NCI-H226 (cell line): ENCODE results near the gene SND1.
A peak's percentile ranks its signal among the peaks of the same experiment; 100 is the strongest.
"Not testable (repeated sequence)": the region's sequence is repeated elsewhere in the genome, so short reads cannot be mapped to it uniquely, and the experiment has no call there.

Experiments used
- DNase-seq: peaks from one replicate; pipeline ENCODE4 v3.0.0-alpha.2; 2015

The SND1 gene

DNA sequence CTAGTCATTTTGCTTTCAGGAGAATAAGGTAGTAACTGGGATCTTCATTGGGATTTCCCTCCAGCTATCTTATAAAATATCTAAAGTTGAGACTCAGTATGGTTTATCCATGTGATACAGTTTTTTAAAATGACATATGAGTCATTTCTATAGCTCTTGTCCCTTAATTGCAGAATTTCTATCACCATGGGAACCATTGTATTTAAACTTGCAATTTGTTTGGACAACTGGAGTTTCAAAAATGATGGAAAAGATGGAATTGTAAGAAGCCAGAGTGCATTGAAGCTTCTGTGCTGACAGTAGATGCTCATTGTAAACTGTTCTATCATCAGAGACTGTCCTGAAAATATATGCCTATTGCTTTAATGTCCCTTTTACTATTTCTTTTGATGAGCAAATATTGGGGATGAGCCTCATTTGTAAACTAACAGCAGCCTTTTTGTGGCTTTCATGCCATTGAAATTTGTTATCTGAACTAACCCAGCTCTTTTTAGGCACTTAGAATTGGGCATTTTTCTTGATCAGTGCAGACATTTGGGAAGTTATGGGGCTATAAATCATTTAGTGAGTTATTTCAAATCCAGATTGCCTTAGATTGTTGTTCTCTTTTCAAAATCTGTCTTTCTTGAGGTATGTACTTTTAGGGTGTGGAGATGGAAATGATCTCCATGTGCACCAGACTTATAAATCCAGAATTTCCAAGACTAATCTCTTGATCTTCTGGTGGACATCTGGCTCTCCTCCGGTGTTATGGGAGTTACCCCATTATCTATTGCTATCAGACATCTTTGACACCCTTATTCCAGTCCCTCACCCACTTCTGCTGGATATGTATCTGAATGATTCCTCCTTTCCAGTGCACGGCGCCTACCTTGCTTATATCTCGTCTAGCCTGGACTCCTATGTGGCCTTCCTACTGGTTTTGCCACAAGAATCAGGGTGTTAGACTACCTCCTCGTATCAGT lies 159.0 kb downstream of the SND1 start:
- no peak for DNase-seq

DNA sequence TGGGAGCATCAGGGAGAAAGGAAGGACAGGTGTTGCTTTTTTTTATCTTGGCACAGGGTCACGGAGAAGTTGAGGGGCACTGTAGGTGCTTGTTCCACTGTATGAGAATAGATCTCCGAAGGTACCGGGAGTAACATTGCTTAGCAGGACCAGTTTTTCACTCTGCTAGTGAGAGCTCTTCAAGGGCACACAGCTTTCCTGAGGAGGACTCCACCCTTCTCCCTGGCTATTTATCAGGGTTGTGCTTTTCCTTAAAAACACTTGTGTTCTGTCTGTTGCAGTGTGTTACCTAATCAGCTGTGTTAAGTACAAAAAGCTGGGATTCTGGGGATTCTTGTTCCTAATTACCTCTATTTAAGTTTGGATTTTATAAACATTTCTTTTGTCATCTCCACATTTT lies 160.5 kb downstream of the SND1 start:
- DNase-seq: no peak

DNA sequence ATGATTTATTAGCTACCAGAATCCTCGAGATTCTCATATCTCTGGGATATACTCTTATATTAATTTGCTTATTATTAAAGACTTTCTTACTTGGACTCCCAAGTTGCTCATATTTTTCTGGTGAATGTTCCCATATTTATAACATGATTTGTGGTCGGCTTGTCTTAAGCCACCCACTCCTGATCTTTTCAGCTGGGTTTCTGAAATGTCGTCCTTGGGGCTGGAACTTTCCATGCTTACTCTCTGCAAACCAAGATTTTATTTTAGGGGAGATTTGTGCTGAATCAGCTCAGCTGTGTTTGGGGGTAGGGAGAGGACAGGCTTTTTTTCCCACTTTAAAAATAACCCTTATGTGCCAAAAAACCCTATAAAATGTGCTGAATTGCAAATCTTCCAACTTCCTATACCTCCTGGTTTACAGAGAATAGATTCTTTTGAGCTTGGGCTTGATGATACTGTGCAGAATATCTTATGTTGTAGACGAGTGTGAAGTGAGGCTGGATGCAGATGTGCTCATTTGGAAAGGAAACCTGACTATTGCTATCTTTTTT lies 162.1 kb downstream of the SND1 start:
- DNase-seq: no peak

DNA sequence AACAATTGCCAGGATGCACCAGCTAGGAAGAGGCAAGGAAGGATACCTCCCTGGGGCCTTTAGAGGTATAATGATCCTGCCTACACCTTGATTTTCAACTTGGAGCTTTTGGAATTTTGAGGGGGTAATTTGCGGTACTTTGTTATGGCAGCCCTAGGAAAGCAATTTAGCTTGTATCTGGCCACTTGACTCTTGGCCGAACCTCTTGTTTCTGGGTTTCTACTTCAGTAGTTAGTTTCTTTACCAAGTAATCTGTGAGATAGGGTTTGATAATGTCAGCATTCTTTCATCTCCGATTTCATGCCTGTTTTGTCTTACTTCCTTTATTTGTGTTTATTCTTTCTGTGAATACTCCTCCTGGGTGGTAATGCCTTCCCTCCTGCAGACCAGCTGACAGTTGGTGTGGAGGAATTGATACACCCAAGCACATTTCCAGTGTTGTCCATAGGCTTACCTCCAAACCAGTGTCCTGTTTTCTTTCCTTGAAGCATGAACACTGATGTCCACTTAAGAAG lies 163.7 kb downstream of the SND1 start:
- no peak for DNase-seq

GRCh38 chr7:127816354-127817190 lies 164.6 kb downstream of the SND1 start:
- DNase-seq: no peak

- no peak for DNase-seq
Measured at GRCh38 chr7:127817466-127817865, 165.5 kb downstream of the SND1 start.

DNA sequence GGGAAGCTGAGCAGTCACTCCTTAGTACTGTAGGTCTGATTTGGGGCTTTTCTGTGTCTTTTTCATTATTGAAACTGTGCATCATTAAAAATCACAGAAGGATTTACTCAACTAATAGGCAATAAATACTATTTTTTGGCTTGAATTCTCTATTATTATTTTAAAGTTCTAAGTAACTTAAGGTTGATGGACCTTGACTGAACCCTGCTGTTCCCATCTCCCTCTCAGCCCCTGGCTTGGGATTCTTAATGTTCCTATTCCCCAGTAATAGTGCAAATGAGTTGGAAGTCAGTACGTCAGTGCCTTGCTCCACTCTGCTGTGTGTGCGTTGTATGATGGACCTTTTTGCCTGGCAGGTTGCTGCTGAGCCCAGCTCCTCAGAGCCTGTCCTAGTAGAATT lies 166.3 kb downstream of the SND1 start:
- DNase-seq: no peak

DNA sequence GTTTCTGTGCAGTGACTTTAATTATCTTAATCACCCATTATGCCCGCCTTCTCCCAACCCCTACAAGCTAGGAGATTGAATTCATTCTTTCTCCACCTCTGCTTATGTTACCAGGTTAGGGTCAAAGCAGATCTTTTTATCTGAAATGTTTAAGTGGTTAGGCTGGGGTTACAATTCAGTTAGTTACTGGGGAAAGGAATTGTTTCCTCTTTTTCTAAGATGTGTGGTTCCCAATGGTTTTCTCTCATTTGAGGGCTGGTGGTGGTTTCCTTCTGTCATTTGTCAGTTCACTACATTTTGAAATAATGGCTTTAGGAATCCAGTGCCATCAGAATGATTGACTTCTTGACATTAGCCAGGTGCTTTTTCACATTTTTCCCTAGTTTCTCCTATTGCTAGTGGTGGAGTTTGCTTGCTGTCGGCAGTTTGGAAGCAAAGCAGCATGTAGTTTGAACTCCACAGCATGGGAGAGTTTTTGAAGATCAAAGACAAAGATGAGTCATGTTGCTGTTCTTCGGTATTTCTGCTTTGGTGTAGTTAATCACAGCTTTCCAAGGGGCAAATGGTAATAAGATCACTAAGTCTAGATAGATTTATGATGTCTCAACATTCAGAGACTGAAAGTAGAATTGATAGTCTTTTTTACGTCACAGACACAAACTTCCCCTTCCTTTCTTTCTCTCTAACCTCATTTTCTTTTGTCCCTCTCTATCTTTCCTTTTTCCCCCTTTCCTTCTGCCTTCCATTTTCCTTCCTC lies 168.2 kb downstream of the SND1 start:
- DNase-seq: peak; percentile 27

DNA sequence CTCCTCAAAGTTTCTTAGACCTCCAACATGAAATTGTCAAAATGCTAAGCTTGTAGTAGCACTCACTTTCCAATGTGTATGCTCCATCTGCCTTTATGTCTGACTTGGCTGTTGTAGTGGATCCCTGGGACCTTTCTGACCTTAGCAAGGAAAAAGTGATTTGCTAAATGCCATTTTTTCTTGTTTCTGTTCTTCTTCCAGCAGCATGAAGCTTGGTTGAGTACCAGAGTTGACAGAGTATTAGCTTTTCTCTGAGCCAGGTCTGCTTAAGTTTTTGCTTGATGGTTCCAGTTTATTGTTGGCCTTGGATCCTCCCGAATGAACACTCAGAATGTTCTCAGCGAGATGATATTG lies 168.7 kb downstream of the SND1 start:
- no peak for DNase-seq

DNA sequence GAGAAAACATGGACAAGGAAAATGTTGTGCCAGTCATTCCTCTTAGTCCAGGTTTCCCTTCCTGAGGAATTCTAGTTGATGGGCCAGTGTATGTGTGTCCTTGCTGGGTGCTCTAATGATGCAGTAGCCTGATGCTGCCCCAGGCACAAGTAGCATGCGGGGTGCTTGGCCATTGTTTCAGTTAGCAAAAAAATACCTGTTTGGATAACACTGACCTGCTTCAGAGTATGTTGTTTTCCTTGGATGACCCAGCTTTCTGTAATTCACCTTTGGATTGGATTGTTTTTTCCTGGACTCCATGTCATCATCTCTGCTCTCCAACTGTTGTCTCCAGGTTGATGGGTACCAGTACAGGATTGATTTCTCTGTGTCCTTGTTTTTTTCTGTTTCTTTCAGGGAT lies 169.2 kb downstream of the SND1 start:
- DNase-seq: no peak

DNA sequence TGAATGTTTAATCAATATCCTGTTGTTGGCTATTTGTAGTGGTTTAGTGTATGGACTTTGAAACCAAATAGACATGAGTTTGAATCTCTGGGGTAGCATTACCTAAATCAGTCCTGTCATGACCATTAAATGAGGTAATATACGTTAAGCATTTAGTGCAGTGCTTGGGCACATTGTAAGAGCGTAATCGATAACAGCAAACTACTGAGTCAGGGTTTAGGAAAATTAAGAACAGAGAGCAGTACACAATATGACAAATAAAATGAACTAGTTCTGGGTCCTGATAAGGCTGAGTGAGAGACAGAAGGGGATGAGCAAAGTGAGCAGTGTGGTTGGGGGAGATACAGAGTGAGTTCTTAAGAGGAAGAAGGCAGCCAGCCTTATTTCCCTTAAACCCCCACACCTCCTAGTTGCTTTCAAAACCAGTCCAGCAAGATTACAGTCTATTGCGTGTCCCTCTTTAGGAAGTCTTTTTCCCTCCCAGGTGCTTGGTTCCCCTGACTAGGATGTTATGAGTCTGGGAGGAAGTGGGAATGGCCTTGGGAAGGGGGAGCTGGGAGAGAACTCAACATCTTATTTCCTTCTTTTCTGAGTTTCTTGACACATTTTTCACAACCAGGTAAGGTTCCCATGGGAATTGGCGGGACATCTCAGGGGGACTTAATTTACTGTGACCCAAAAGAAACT lies 171.0 kb downstream of the SND1 start:
- no peak for DNase-seq

DNA sequence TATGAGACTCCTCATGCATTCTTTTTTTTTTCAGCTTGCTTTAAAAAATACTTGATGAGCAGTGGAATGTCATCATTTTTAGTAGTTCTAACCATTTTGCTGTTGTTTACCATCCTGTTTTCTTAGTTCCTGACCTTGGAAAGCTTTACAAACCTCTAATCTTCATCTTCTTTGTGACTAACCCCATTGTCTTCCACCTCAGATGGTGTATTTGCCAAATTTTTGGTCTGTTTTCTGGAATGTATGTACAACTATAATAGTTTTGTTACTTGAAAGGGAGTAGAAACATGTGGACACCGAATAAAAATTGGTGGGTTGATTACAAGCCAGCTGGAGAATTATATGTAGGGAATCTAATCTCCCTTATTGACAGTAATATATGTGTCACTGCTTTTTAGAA lies 172.7 kb downstream of the SND1 start:
- no peak for DNase-seq

- no peak for DNase-seq
Measured at GRCh38 chr7:127828843-127829500, 177.0 kb downstream of the SND1 start.

- DNase-seq: no peak
Measured at GRCh38 chr7:127831318-127832219, 179.6 kb downstream of the SND1 start.

DNA sequence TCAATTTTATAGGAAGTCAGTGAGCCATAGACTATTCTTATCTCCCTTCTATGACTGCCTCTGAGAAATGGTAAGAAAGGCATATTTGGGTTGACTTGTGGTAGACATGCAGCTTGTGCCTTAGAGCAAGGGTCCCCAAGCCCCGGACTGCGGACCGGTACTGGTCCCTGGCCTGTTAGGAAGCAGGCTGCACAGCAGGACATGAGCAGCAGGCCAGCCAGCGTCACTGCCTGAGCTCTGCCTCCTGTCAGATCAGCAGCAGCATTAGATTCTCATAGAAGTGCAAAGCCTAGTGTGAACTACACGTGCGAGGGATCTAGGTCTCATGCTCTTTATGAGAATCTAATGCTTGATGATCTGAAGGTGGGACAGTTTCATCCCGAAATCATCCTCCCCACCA lies 180.6 kb downstream of the SND1 start:
- no peak for DNase-seq

DNA sequence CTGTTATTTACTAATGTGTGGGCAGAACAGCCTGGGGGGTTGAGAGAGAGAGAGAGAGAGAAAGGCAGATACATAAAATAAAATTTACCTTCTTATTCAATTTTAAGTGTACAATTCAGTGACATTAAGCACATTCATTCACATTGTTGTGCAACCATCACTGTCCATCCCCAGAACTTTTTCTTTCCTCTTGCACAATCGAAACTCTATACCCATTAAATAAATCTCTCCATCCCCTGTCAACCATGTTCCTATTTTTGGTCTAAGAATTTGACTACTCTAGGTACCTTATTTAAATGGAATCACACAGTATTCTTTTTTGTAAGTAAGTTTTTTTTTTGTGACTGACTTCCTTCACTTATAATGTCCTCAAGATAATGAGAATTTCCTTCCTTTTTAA lies 181.6 kb downstream of the SND1 start:
- DNase-seq: peak; percentile 20

- DNase-seq: no peak
Measured at GRCh38 chr7:127835679-127836078, 183.7 kb downstream of the SND1 start.

- DNase-seq: not testable (repeated sequence)
Measured at GRCh38 chr7:127837816-127838410, 185.9 kb downstream of the SND1 start.

GRCh38 chr7:127838816-127839415 lies 186.9 kb downstream of the SND1 start:
- no peak for DNase-seq
